ENCODE measurements around the gene FITM1. TPM values are rescaled to one million over a fixed set of nuclear protein-coding genes. Genes with fewer than 3 reads are reported as not detected.

FITM1 gene
- 1 to 10 TPM in 2 of 3 donors, under 1 TPM in 1; 0.80 to 2.8 (median 2.3) TPM for total RNA-seq
- total RNA-seq (2013): 2.0 TPM

- Histone ChIP-seq H3K4me1 (ENCODE audit: control insufficient read depth, insufficient read depth, low read length) (peaks cover 9% of the 10 kb centered on the region), H3K27me3 (ENCODE audit: control insufficient read depth, insufficient read depth, low read length) (no peaks in the 10 kb centered on the region), H3K9me3 (ENCODE audit: control insufficient read depth, insufficient read depth, low read length) (no peaks in the 10 kb centered on the region), H3K36me3 (ENCODE audit: control insufficient read depth, insufficient read depth, low read length) (no peaks in the 10 kb centered on the region), H3K27ac (ENCODE audit: low read length) (no peak within 1 kb of the TSS), H3K4me3 (ENCODE audit: low read length) (no peak within 1 kb of the TSS)
- H3K36me3 Mint-ChIP-seq: no peaks in the 10 kb centered on the region
- intact Hi-C loops (cut with micrococcal nuclease): loop anchor here (10.0 kb wide), 1 partner anchor 1206 kb away; the partner anchor contains the start of gene PRMT5
- no peaks in the 10 kb centered on the region for H3K27me3 Mint-ChIP-seq (ENCODE audit: low read depth in 2 of 2)
- no peaks in the 10 kb centered on the region for H3K9me3 Mint-ChIP-seq
- H3K4me3 Mint-ChIP-seq: no peak within 1 kb of the TSS
- H3K4me1 Mint-ChIP-seq: peaks cover 4% of the 10 kb centered on the region in 2 donors
- no peak for ATAC-seq
- no peak for TF ChIP-seq CTCF (IDR thresholded peaks at IDR 0.05)
- no peak within 1 kb of the TSS for H3K27ac Mint-ChIP-seq
- 90% methylated on average over 5 of the region's 5 CpGs for WGBS (ENCODE audit: insufficient coverage)
- DNase-seq: no peak
Observed at GRCh38 chr14:24130380-24130716, at the start of gene FITM1. TSS of gene FITM1 (plus strand) at chr14:24130659. CDS start at chr14:24131564, 905 bp downstream.

- H3K27me3 Mint-ChIP-seq (ENCODE audit: low read depth in 2 of 2): no peaks in the 10 kb centered on the region
- ATAC-seq (peak; percentile 82 to 86 (median 83)), DNase-seq (peak; percentile 36 to 72)
- peak overlapping the region in 1 of 2 donors; percentile 38 for H3K27ac Mint-ChIP-seq
- no peaks in the 10 kb centered on the region for H3K27me3 ChIP-seq (ENCODE audit: control insufficient read depth, insufficient read depth, low read length)
- H3K36me3 Mint-ChIP-seq: no peaks in the 10 kb centered on the region
- H3K4me1 Mint-ChIP-seq: peaks cover 14 to 20% of the 10 kb centered on the region in 2 donors
- intact Hi-C loops (cut with micrococcal nuclease): no loop called here
- H3K9me3 Mint-ChIP-seq: no peaks in the 10 kb centered on the region
- no peaks in the 10 kb centered on the region for H3K36me3 ChIP-seq (ENCODE audit: control insufficient read depth, insufficient read depth, low read length)
- no peaks in the 10 kb centered on the region for H3K9me3 ChIP-seq (ENCODE audit: control insufficient read depth, insufficient read depth, low read length)
- H3K4me3 Mint-ChIP-seq: peak overlapping the region; percentile 82
- peak overlapping the region; percentile 8 for H3K27ac ChIP-seq (ENCODE audit: low read length)
- no peak for TF ChIP-seq CTCF (IDR thresholded peaks at IDR 0.05)
- WGBS (ENCODE audit: insufficient coverage): under 1% methylated on average over 73 of the region's 74 CpGs
- peaks cover 15% of the 10 kb centered on the region for H3K4me1 ChIP-seq (ENCODE audit: control insufficient read depth, insufficient read depth, low read length)
- peak overlapping the region; percentile 55 for H3K4me3 ChIP-seq (ENCODE audit: low read length)
Observed at GRCh38 chr14:24080888-24081738, 49.3 kb upstream of the FITM1 start.

- Histone ChIP-seq H3K27ac (ENCODE audit: low read length) (peak overlapping the region; percentile 8), H3K36me3 (ENCODE audit: control insufficient read depth, insufficient read depth, low read length) (no peaks in the 10 kb centered on the region), H3K4me3 (ENCODE audit: low read length) (peak overlapping the region; percentile 55), H3K27me3 (ENCODE audit: control insufficient read depth, insufficient read depth, low read length) (no peaks in the 10 kb centered on the region), H3K4me1 (ENCODE audit: control insufficient read depth, insufficient read depth, low read length) (peaks cover 15% of the 10 kb centered on the region), H3K9me3 (ENCODE audit: control insufficient read depth, insufficient read depth, low read length) (no peaks in the 10 kb centered on the region)
- peaks cover 14 to 20% of the 10 kb centered on the region in 2 donors for H3K4me1 Mint-ChIP-seq
- no peaks in the 10 kb centered on the region for H3K9me3 Mint-ChIP-seq
- ATAC-seq: no peak
- no peaks in the 10 kb centered on the region for H3K27me3 Mint-ChIP-seq (ENCODE audit: low read depth in 2 of 2)
- peak overlapping the region; percentile 90 for H3K4me3 Mint-ChIP-seq
- no peak for TF ChIP-seq CTCF (IDR thresholded peaks at IDR 0.05)
- no peak for DNase-seq
- H3K27ac Mint-ChIP-seq: peak overlapping the region; percentile 7 to 61
- intact Hi-C loops (cut with micrococcal nuclease): no loop called here
- 30% methylated on average over 25 of the region's 26 CpGs for WGBS (ENCODE audit: insufficient coverage)
- no peaks in the 10 kb centered on the region for H3K36me3 Mint-ChIP-seq
Observed at GRCh38 chr14:24081739-24082211, 48.7 kb upstream of the FITM1 start.

Data from natural killer cell (primary cell).